Prostate gland (tissue), 2 donors: ENCODE data around the gene CEP112. TPM values are rescaled to one million over a fixed set of nuclear protein-coding genes. Genes with fewer than 3 reads are reported as not detected.

Experiments
- DNase-seq: peaks from one replicate; pipeline ENCODE4 v3.0.0-alpha.2; 2019; ENCODE audit warnings: low spot score
- H3K27ac ChIP-seq, 2 donors: fragments of 200-600 bp; sonication (generic); 2 replicates each; pipeline ENCODE4 v1.5.1; 2017 to 2019
- H3K27me3 ChIP-seq: fragments of 200-600 bp; sonication (generic); replicated peaks from 2 replicates; pipeline ENCODE4 v1.5.1; 2019; ENCODE audit not compliant: insufficient read depth
- H3K36me3 ChIP-seq, 2 donors: fragments of 200-600 bp; sonication (generic); 1 replicate in 1 of 2; 2 replicates in 1 of 2; pipeline versions ENCODE4 v1.5.1 to v1.8.1; 2017 to 2019
- H3K4me1 ChIP-seq: fragments of 200-600 bp; sonication (generic); replicated peaks from 2 replicates; pipeline ENCODE4 v1.5.1; 2019
- H3K4me3 ChIP-seq, 2 donors: fragments of 200-600 bp; sonication (generic); 2 replicates each; pipeline ENCODE4 v1.5.1; 2017 to 2019
- H3K9me3 ChIP-seq: fragments of 200-600 bp; sonication (generic); 2 replicates; pipeline ENCODE4 v1.5.1; 2017
- POLR2A ChIP-seq: fragments of 450-650 bp; IDR thresholded peaks from one replicate; pipeline ENCODE4 v1.6.1; 2016; ENCODE audit warnings: antibody characterized with exemption, mild to moderate bottlenecking
- POLR2AphosphoS5 ChIP-seq: sonication (generic); formaldehyde crosslinking; IDR thresholded peaks from one replicate; pipeline ENCODE4 v1.6.1; 2017; ENCODE audit warnings: antibody characterized with exemption
- WGBS: methylation state at CpG from one replicate; pipeline ENCODE4 v1.1.5; 2018; 5-methylcytosine and 5-hydroxymethylcytosine counted together
- intact Hi-C: fragments of 100-400 bp; cut with DNase I; formaldehyde crosslinking; loops from one replicate; pipeline ENCODE4 v1.14.2; 2022
- total RNA-seq, 2 donors: library from RNA; depleted of rRNA; stranded (reverse); fragments of >200 nt; gene quantifications; one replicate each; pipeline ENCODE4 v1.1.0, GENCODE V29; 2016
- TF ChIP-seq, protein P1 (sequence below), 4 experiments: fragments of 200-600 bp in 2 of 4; fragments of 450-650 bp in 2 of 4; sonication (generic) in 2 of 4; IDR thresholded peaks; 1 replicate in 3 of 4; 2 replicates in 1 of 4; pipeline ENCODE4 v1.5.1; 2016 to 2019; ENCODE audit warnings: antibody characterized with exemption in 4 of 4, mild to moderate bottlenecking in 2 of 4, moderate library complexity in 2 of 4

Gene CEP112
- total RNA-seq, 2 donors from 2014 or later: 2.3 to 22.8 TPM

- H3K4me3 ChIP-seq: no peak overlapping the region
- no peaks in the 10 kb centered on the region for H3K36me3 ChIP-seq
- no peaks in the 10 kb centered on the region for H3K4me1 ChIP-seq
- no peak for DNase-seq
- intact Hi-C loops: no loop called here
- no peaks in the 10 kb centered on the region for H3K27me3 ChIP-seq
- H3K9me3 ChIP-seq: no peaks in the 10 kb centered on the region
- H3K27ac ChIP-seq: no peak overlapping the region
- no peak for TF ChIP-seq POLR2A
- TF ChIP-seq, protein P1, sequence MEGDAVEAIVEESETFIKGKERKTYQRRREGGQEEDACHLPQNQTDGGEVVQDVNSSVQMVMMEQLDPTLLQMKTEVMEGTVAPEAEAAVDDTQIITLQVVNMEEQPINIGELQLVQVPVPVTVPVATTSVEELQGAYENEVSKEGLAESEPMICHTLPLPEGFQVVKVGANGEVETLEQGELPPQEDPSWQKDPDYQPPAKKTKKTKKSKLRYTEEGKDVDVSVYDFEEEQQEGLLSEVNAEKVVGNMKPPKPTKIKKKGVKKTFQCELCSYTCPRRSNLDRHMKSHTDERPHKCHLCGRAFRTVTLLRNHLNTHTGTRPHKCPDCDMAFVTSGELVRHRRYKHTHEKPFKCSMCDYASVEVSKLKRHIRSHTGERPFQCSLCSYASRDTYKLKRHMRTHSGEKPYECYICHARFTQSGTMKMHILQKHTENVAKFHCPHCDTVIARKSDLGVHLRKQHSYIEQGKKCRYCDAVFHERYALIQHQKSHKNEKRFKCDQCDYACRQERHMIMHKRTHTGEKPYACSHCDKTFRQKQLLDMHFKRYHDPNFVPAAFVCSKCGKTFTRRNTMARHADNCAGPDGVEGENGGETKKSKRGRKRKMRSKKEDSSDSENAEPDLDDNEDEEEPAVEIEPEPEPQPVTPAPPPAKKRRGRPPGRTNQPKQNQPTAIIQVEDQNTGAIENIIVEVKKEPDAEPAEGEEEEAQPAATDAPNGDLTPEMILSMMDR (IDR thresholded peaks at IDR 0.05): no peak
- no peak for TF ChIP-seq POLR2AphosphoS5
Observed at GRCh38 chr17:65756760-65757159, 435.2 kb downstream of the CEP112 start.

- no peak for DNase-seq
- Histone ChIP-seq H3K36me3 (no peaks in the 10 kb centered on the region), H3K27me3 (no peaks in the 10 kb centered on the region), H3K4me1 (no peaks in the 10 kb centered on the region), H3K4me3 (no peak overlapping the region), H3K27ac (no peak overlapping the region), H3K9me3 (no peaks in the 10 kb centered on the region)
- intact Hi-C loops: no loop called here
- TF ChIP-seq POLR2AphosphoS5: no peak
- TF ChIP-seq, protein P1 (IDR thresholded peaks at IDR 0.05): no peak
- TF ChIP-seq POLR2A: no peak
Observed at GRCh38 chr17:65755799-65756198, 436.1 kb downstream of the CEP112 start.

- H3K4me1 ChIP-seq: no peaks in the 10 kb centered on the region
- H3K27ac ChIP-seq: no peak overlapping the region
- no peaks in the 10 kb centered on the region for H3K36me3 ChIP-seq
- no peaks in the 10 kb centered on the region for H3K27me3 ChIP-seq
- intact Hi-C loops: no loop called here
- H3K9me3 ChIP-seq: no peaks in the 10 kb centered on the region
- H3K4me3 ChIP-seq: no peak overlapping the region
- no peak for DNase-seq
- 54% methylated on average over 7 of the region's 7 CpGs for WGBS
- TF ChIP-seq POLR2AphosphoS5 (no peak), POLR2A (no peak)
- TF ChIP-seq, protein P1 (IDR thresholded peaks at IDR 0.05): no peak
Observed at GRCh38 chr17:65754630-65755029, 437.3 kb downstream of the CEP112 start.

DNA sequence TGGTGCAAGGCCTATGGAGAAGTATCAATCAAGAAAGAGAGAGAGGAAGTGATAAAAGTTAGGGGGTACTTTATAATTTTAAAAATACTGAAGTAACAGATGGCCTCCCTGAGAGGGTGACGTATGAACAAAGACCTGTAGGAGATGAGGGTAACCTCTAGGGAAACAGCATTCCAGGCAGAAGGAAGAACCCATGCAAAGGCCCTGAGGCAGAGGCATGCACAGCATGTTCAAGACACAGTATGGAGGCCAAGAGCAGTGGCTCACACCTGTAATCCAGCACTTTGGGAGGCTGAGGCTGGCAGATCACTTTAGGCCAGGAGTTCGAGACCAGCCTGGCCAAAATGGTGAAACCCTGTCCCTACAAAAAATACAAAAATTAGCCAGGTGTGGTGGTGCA is 437.9 kb downstream of the CEP112 start:
- DNase-seq: no peak
- Histone ChIP-seq H3K4me1 (no peaks in the 10 kb centered on the region), H3K27me3 (no peaks in the 10 kb centered on the region), H3K9me3 (no peaks in the 10 kb centered on the region), H3K36me3 (no peaks in the 10 kb centered on the region), H3K27ac (no peak overlapping the region), H3K4me3 (no peak overlapping the region)
- 85% methylated on average over 2 of the region's 2 CpGs for WGBS
- intact Hi-C loops: no loop called here
- TF ChIP-seq POLR2AphosphoS5: no peak
- TF ChIP-seq POLR2A: no peak
- TF ChIP-seq, protein P1 (IDR thresholded peaks at IDR 0.05): no peak

- DNase-seq: no peak
- WGBS: 38% methylated on average over 4 of the region's 4 CpGs
- H3K9me3 ChIP-seq: no peaks in the 10 kb centered on the region
- H3K27ac ChIP-seq: no peak overlapping the region
- no peaks in the 10 kb centered on the region for H3K36me3 ChIP-seq
- intact Hi-C loops: no loop called here
- no peaks in the 10 kb centered on the region for H3K4me1 ChIP-seq
- TF ChIP-seq POLR2A: no peak
- TF ChIP-seq POLR2AphosphoS5: no peak
- TF ChIP-seq, protein P1 (IDR thresholded peaks at IDR 0.05): no peak
- no peak overlapping the region for H3K4me3 ChIP-seq
- H3K27me3 ChIP-seq: no peaks in the 10 kb centered on the region
Observed at GRCh38 chr17:65753348-65753747, 438.6 kb downstream of the CEP112 start.
